KOPT-K1 (cell line): ENCODE results near the gene FCAMR.
"Not testable (repeated sequence)": the region's sequence is repeated elsewhere in the genome, so short reads cannot be mapped to it uniquely, and the experiment has no call there.

Experiments used
- H3K27ac ChIP-seq: fragments of 200-600 bp; sonication (generic); 2 replicates; pipeline ENCODE4 v1.5.1; 2016; ENCODE audit warnings: antibody characterized with exemption, mild to moderate bottlenecking, low read depth, low read length; ENCODE audit not compliant: poor library complexity, severe bottlenecking
- H3K36me3 ChIP-seq: fragments of 200-600 bp; sonication (generic); 2 replicates; pipeline ENCODE4 v1.5.1; 2017; ENCODE audit warnings: antibody characterized with exemption, mild to moderate bottlenecking, low read length, moderate library complexity; ENCODE audit not compliant: insufficient read depth
- H3K9me3 ChIP-seq: fragments of 200-600 bp; sonication (generic); 2 replicates; pipeline ENCODE4 v1.5.1; 2017; ENCODE audit warnings: antibody characterized with exemption, low read length, mild to moderate bottlenecking; ENCODE audit not compliant: insufficient read depth, poor library complexity, severe bottlenecking

The FCAMR gene

DNA sequence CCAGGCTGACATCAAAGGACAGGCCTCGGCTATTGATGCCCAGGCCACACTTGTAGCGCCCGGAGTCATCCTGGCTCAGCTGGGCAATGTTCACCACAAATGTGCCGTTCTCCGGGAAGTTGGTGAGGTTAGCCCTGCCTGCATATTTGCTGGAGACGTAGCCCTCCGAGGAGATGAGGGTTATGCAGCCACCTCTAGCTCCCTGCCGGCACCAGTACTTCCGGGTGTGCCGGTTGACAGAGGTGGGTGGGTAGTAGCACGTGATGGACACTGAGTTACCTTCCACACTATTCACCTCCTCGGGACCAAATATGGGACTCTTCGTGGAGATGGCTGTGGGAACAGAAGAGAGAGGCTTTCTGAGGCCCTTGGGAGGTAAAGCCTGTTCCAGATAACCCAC, 31.1 kb downstream of the FCAMR start:
- no peak overlapping the region for H3K27ac ChIP-seq
- no peaks in the 10 kb centered on the region for H3K36me3 ChIP-seq
- no peaks in the 10 kb centered on the region for H3K9me3 ChIP-seq

- no peaks in the 10 kb centered on the region for H3K36me3 ChIP-seq
- H3K9me3 ChIP-seq = no peaks in the 10 kb centered on the region
- H3K27ac ChIP-seq = no peak overlapping the region
Observed at GRCh38 chr1:206937425-206937824, 32.8 kb downstream of the FCAMR start.

DNA sequence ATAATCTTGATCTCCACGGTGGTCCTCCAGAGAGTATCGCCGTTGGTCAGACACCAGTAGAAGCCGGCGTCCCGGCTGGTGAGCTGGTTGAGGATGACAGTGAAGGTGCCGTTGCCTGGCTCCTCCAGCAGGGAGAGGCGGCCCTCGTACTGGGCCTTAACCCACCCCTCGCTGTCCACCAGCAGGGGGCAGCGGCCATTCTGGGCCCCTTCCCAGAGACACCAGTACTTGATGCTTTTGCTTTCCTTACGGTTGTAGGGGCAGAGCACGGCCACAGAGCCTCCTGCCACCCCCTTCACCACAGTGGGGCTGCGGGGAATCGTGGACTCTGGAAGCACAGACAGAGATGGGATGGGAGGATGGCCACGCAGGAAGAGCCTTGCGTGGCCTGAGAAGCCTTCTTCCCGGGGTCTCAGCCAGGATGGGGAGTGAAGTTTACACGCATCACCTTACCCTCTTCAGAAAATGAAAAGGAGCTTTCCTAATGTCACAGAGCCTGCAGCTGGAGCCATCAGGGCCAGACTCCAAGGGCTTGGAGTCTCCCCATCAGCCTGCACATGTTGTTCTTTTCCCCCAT, 34.7 kb downstream of the FCAMR start:
- H3K36me3 ChIP-seq = no peaks in the 10 kb centered on the region
- no peak overlapping the region for H3K27ac ChIP-seq
- H3K9me3 ChIP-seq = no peaks in the 10 kb centered on the region

GRCh38 chr1:206933333-206933945, 36.8 kb downstream of the FCAMR start:
- Histone ChIP-seq H3K9me3 (no peaks in the 10 kb centered on the region), H3K36me3 (no peaks in the 10 kb centered on the region), H3K27ac (no peak overlapping the region)

DNA sequence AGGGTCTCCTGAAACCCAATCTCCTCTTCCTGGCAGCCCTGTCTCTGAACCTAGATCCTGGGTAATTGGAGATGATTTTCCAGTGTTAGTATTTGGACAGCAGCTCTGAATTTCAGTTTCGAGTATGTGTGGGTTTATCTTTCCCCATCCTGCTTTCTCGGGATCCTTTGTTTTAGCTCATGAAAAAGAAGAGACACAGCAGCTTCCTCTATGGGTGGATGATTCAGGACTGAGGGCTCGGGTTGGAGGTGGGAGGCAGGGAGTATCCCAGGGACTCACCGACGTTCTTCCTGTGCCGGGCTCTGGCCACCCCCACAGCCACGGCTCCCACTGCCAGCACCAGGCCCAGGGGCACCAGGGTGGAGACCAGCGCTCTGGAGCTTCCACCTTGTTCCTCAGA, 38.1 kb downstream of the FCAMR start:
- Histone ChIP-seq H3K9me3 (no peaks in the 10 kb centered on the region), H3K27ac (no peak overlapping the region), H3K36me3 (no peaks in the 10 kb centered on the region)

DNA sequence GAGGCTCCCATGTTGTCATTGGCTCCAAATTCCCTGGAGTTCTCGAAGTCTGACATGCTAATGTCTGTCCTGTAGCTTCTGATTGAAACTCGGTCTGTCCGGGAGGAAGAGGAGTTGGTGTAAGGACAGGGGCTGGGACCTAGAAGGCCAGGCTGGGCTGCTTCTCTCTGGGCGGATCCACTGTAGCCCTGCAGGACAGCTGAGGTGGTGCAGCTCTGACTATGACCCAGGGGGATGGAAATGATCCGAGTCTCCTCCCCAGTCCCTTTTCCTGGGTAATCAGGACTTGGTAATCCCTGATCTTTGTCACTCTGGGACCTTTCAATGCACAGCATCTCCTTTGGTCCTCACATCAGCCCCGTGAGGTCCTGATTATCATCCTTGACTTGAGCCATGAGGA, 38.6 kb downstream of the FCAMR start:
- H3K36me3 ChIP-seq = no peaks in the 10 kb centered on the region
- H3K9me3 ChIP-seq = no peaks in the 10 kb centered on the region
- no peak overlapping the region for H3K27ac ChIP-seq

GRCh38 chr1:206930210-206930798, 40.0 kb downstream of the FCAMR start:
- no peak overlapping the region for H3K27ac ChIP-seq

DNA sequence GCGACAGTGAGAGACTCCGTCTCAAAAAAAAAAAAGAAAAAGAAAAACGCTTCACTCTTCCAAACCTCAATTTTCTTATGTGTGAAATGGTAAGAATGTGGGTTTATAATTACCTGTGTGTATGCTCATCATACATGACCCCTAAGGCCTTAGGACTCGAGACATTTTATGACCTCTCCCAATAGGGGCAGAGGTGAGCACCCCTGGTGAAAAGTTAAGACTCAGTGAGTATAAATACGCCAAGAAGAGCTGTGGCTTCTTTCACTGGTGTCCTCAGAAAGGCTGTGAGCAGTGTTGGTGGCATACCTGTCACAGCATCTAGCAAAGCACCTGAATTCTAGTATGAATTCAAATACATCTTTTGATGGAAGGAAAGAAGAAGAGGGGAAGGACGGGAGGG, 40.7 kb downstream of the FCAMR start:
- Histone ChIP-seq H3K36me3 (no peaks in the 10 kb centered on the region), H3K9me3 (no peaks in the 10 kb centered on the region), H3K27ac (no peak overlapping the region)

More at GRCh38 chr1:206930210-206930798, 40.0 kb downstream of the FCAMR start:
- Histone ChIP-seq H3K9me3 (no peaks in the 10 kb centered on the region), H3K36me3 (no peaks in the 10 kb centered on the region)

- Histone ChIP-seq H3K36me3 (no peaks in the 10 kb centered on the region), H3K9me3 (no peaks in the 10 kb centered on the region), H3K27ac (no peak overlapping the region)
Observed at GRCh38 chr1:206926286-206926685, 44.0 kb downstream of the FCAMR start.

- H3K27ac ChIP-seq = no peak overlapping the region
Observed at GRCh38 chr1:206925106-206925736, 45.0 kb downstream of the FCAMR start.

DNA sequence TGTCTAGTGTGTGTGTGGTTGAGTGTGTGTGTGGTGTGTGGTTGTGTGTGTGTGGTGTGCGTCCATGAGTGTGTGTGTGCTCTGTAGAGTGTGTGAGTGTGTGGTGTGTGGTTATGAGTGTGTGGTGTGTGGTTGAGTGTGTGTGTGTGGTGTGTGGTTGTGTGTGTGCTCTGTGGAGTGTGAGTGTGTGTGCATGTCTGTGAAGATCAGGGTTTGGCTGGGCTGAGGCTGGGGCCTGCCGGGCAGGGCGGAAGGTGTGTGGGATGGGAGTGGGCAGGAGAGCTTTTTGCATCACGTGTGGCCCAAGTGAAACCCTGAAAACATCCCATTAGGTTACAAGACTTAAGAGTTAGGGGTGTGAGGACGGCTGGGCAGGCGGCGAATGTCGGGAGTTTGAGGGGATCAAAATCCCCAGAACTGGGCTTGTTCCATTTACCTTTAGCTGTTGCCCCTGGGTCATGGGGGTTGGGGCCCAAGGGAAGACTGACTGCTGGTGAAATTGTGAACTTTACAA, 45.6 kb downstream of the FCAMR start:
- no peaks in the 10 kb centered on the region for H3K36me3 ChIP-seq
- H3K27ac ChIP-seq = peak overlapping the region; percentile 88
- H3K9me3 ChIP-seq = no peaks in the 10 kb centered on the region

More at GRCh38 chr1:206925106-206925736, 45.0 kb downstream of the FCAMR start:
- no peaks in the 10 kb centered on the region for H3K9me3 ChIP-seq
- H3K36me3 ChIP-seq = no peaks in the 10 kb centered on the region

DNA sequence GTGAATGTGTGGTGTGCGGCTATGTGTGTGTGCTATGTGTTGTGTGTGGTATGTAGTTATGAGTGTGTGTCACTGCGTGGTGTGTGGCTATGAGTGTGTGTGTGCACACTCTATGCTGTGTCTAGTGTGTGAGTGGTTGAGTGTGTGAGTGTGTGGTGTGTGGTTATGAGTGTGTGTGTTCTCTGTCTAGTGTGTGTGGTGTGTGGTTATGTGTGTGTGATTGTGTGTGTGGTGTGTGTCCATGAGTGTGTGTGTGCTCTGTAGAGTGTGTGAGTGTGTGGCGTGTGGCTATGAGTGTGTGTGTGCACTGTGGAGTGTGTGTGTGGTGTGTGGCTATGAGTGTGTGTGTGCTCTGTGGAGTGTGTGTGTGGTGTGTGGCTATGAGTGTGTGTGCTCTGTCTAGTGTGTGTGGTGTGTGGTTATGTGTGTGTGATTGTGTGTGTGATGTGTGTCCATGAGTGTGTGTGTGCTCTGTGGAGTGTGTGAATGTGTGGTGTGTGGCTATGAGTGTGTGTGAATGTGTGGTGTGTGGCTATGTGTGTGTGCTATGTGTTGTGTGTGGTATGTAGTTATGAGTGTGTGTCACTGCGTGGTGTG, 46.2 kb downstream of the FCAMR start:
- H3K27ac ChIP-seq = peak overlapping the region; percentile 88
- H3K36me3 ChIP-seq, H3K9me3 ChIP-seq: not testable (repeated sequence)

- H3K9me3 ChIP-seq = no peaks in the 10 kb centered on the region
- H3K27ac ChIP-seq = peak overlapping the region; percentile 88
- no peaks in the 10 kb centered on the region for H3K36me3 ChIP-seq
Observed at GRCh38 chr1:206923009-206923960, 47.0 kb downstream of the FCAMR start.

- Histone ChIP-seq H3K9me3 (no peaks in the 10 kb centered on the region), H3K36me3 (no peaks in the 10 kb centered on the region), H3K27ac (peak overlapping the region; percentile 88)
Observed at GRCh38 chr1:206922524-206922923, 47.7 kb downstream of the FCAMR start.
